GM18870 (cell line): Measurements from ENCODE around the gene KCNA4.
A peak's percentile ranks its signal among the peaks of the same experiment; 100 is the strongest.
"Not testable (repeated sequence)": the region's sequence is repeated elsewhere in the genome, so short reads cannot be mapped to it uniquely, and the experiment has no call there.

ENCODE experiments used
- ATAC-seq: cut with Tn5 transposase; IDR thresholded peaks from one replicate; pipeline ENCODE4 v1.9.1; 2021; ENCODE audit warnings: moderate library complexity; ENCODE audit not compliant: unreplicated experiment

KCNA4 gene

DNA sequence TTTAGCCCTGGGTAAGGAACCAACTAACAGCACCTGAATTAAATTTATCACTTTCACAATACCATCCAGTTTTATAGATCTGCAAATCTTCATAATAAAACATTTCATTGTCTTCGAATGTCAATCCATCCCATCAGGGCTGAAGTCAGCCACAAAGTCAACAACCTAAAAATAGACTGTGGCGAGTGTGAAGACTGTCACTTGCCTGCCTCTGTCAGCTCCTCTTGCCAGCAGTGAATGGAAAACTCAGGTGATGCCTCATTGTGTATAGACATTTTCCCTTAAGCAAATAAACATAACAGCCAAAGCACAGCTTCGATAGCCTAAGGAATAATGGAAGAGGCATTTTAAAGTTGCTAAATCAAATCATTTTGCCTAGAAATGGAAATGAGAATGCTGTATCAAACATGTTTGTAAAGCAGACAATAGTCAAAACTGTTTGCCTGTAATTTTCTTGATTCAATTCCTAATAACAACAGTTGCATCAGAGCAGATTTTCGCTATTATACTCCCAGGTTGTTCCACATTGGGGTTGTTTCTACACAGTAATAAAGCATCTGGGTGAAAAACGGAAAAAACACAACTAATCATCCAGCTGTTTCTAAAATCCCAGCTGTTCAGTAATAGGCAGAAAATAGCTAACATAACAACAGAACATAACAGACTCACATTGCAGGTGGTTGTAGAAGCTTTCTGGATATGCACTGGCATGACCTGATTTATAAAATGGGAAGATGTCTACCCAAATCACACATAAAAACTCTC lies 15.7 kb downstream of the KCNA4 start:
- no peak for ATAC-seq

DNA sequence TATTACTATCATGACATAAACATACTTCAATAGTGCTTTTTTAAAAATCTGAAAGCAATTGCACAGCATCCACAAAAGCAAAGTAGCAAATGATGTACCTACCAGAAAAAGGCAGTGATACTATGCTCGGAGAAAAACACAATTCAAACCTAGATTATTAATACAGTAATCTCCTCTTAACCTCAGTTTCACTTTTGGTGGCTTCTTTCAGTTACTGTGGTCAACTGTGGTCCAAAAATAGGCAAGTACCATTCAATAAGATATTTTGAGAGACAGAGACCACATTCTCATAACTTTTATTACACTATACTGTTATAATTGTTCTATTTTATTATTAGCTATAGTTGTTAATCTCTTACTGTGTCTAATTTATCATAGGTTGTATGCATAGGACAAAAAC lies 20.8 kb downstream of the KCNA4 start:
- ATAC-seq, result peak; percentile 94

DNA sequence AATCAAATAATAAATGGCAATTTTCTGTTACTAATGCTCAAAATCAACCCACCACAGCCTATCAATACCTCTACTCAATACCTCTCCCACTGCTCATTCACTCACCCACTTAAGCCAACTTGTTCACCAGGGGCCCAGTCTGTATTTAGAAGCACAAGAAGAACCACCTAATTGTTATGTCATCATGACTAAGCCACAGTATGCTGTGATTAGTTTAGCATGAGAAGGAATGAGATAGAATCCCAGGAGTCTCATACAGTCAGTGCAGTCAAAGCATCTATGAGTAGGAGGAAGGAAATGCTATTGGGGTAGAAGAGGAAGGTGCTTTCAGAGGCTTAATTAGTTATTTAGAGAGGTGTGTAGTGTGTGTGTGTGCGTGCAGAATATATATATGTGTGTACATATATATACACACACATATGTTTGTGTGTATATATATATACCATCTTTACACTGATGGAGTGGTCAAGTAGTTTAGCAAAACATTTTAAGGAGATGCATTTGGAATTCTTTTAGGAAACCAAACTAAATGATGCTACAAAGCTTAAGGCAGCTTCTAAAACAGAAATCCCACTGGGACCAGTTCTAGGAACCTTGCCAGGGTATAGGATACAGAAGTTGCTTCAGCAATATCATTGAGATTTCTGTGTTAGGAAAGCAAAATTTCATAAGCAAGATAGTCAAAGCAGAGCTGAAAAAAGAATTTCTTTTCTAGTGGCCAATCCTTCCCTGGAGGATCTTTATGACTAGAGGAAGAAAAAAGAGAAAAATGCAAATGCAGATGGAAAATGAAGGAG lies 27.5 kb downstream of the KCNA4 start:
- no peak for ATAC-seq

GRCh38 chr11:29985248-29985647 lies 31.6 kb downstream of the KCNA4 start:
- ATAC-seq, result no peak

GRCh38 chr11:29984544-29984943 lies 32.3 kb downstream of the KCNA4 start:
- no peak for ATAC-seq

DNA sequence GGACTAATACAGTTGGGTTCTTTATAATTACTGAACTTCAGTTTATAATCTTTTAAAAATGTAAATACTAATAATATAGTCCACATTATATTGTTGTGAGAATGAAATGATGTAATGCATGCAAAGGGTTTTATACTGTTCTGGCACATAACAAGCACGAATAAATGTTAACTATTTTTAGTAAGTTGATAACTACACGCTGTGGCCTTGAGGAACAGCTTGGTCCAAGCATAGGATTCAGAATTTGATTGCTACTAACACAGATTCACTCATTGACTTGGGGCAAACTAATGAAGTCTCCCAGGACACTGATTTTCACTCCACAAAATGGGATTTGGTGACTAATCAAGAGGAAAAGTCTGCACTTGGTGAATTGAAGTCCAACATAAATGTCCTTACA lies 38.3 kb downstream of the KCNA4 start:
- ATAC-seq, result no peak

DNA sequence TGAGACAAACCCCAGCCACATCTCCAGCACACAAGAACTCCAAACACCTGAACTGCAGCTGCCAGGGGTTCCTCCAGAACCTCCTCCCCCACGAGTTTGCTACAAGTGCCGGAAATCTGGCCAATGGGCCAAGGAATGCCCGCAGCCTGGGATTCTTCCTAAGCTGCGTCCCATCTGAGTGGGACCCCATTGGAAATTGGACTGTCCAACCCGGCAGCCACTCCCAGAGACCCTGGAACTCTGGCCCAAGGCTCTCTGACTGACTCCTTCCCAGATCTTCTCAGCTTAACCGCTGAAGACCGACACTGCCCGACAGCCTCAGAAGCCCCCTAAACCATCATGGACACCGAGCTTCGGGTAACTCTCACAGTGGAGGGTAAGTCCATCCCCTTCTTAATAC lies 41.2 kb downstream of the KCNA4 start:
- ATAC-seq, result not testable (repeated sequence)

DNA sequence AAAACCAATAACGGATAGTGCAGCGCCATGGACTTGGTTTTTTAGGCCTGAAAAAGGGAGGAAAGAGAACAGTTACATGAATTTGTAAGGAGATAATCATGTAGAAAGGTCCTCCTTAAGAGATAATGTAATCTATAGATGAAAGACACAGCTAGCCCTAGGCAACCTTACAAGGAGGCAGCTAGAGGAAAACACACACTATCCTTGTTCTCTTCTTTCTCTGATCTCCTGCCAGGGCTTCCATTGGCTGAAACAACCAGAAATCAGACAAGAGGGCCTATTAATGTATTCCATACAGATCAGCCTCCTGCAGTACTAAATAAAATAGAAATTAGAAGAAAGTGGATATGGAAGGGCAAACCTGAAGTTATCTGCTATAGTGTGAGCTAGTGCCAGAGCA lies 53.0 kb downstream of the KCNA4 start:
- no peak for ATAC-seq

DNA sequence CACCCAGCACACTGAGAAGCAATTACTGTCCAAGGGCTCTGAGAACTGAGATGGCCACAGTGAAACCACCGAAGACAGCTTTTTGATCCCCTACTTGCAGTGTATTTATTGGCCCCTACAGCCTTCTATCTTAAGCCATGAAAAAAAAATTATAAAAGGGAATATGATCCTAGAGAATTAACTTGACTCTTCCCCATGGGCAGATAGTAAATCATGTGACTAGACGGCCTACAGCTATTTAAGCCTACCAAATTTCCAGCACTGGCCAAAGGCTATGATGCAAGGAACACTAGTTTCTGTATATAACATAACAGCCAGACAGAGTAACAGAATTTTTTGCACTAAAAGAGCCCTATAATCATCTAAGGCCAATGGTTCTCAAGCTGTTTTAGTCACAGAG lies 53.8 kb downstream of the KCNA4 start:
- no peak for ATAC-seq

GRCh38 chr11:29962243-29962642 lies 54.6 kb downstream of the KCNA4 start:
- ATAC-seq, result peak; percentile 68
